ENCODE measurements around the gene GADD45G. TPM values are rescaled to one million over a fixed set of nuclear protein-coding genes. Genes with fewer than 3 reads are reported as not detected.

GADD45G gene
- total and polyA plus RNA-seq, 2 experiments from 2014 or later, result 12.7 to 24.1 TPM

DNA sequence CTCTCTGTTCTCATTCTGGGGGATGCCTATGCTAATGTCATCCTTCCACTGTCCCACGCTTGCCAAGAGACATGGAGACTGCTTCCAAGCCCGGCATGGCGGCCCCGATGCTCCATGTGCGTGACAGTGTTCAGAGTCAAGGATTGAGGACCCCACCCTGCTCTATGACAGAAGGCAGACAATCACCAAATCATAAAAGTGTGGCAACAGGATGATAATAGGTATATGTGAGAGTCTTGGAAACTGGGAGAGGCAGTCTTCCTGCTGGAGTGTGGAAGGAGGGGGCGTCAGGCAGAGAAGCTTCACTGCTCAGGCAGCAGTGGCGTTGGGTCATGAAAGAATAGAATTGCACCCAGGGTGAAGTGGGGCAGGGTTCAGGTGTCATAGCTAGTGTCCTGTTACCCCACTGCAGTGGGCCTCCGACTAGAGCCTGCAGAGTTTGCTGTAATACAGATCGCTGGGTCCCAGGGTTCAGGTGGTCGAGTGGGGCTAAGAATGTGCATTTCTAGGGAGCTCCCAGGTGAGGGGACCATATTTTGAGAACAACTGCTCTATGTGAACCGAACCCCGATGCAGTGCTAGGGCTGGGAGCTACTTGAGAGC is 12.5 kb upstream of the GADD45G start:
- H3K9me2 ChIP-seq (ENCODE audit: insufficient read depth), result no peaks in the 10 kb centered on the region
- Mint-ChIP-seq H3K36me3 (ENCODE audit: low read depth) (no peaks in the 10 kb centered on the region), H3K4me3 (no peak overlapping the region), H3K27ac (no peak overlapping the region), H3K4me1 (peaks cover 16% of the 10 kb centered on the region), H3K9me3 (no peaks in the 10 kb centered on the region), H3K27me3 (ENCODE audit: insufficient read depth, low read depth, poor library complexity) (peaks cover 13% of the 10 kb centered on the region)
- no peak overlapping the region for H3K4me2 ChIP-seq
- no peak for TF ChIP-seq ZNF462 (CRISPR knock-in tag; IDR thresholded peaks at IDR 0.05)
- no peak for TF ChIP-seq EZH2 (IDR thresholded peaks at IDR 0.05; ENCODE audit: low read depth, unreplicated experiment)
- no peak for TF ChIP-seq JUNB (IDR thresholded peaks at IDR 0.05; ENCODE audit: unreplicated experiment)
- TF ChIP-seq, protein P1, sequence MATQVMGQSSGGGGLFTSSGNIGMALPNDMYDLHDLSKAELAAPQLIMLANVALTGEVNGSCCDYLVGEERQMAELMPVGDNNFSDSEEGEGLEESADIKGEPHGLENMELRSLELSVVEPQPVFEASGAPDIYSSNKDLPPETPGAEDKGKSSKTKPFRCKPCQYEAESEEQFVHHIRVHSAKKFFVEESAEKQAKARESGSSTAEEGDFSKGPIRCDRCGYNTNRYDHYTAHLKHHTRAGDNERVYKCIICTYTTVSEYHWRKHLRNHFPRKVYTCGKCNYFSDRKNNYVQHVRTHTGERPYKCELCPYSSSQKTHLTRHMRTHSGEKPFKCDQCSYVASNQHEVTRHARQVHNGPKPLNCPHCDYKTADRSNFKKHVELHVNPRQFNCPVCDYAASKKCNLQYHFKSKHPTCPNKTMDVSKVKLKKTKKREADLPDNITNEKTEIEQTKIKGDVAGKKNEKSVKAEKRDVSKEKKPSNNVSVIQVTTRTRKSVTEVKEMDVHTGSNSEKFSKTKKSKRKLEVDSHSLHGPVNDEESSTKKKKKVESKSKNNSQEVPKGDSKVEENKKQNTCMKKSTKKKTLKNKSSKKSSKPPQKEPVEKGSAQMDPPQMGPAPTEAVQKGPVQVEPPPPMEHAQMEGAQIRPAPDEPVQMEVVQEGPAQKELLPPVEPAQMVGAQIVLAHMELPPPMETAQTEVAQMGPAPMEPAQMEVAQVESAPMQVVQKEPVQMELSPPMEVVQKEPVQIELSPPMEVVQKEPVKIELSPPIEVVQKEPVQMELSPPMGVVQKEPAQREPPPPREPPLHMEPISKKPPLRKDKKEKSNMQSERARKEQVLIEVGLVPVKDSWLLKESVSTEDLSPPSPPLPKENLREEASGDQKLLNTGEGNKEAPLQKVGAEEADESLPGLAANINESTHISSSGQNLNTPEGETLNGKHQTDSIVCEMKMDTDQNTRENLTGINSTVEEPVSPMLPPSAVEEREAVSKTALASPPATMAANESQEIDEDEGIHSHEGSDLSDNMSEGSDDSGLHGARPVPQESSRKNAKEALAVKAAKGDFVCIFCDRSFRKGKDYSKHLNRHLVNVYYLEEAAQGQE (IDR thresholded peaks at IDR 0.05; ENCODE audit: unreplicated experiment), result no peak
- no peak for TF ChIP-seq CREB1 (CRISPR knock-in tag; IDR thresholded peaks at IDR 0.05; ENCODE audit: low read depth)
- H2AFZ ChIP-seq, result no peak overlapping the region
- H3K4me1 ChIP-seq (ENCODE audit: insufficient read depth), result 0 out of 2 replicates have a peak, but pooled peaks cover 6% of the 10 kb centered on the region
- H3K27ac ChIP-seq (ENCODE audit: low read depth), result no peak overlapping the region
- H3F3A ChIP-seq (replicated peaks; ENCODE audit: low read depth), result no peaks in the 10 kb centered on the region
- no peaks in the 10 kb centered on the region for H3K36me3 ChIP-seq (ENCODE audit: insufficient read depth)
- no peak for ATAC-seq
- H4K20me1 ChIP-seq (replicated peaks; ENCODE audit: insufficient read depth), result no peaks in the 10 kb centered on the region
- H3K79me2 ChIP-seq (replicated peaks; ENCODE audit: insufficient read depth), result no peaks in the 10 kb centered on the region
- no peak for DNase-seq (ENCODE audit: low spot score)
- no peak overlapping the region for H3K4me3 ChIP-seq
- no peaks in the 10 kb centered on the region for H3K27me3 ChIP-seq (ENCODE audit: insufficient read depth)
